GM19328 (cell line): ENCODE results near the gene NHLRC2.

Experiments
- ATAC-seq: cut with Tn5 transposase; IDR thresholded peaks from one replicate; pipeline ENCODE4 v1.9.1; 2021; ENCODE audit warnings: mild to moderate bottlenecking, moderate library complexity; ENCODE audit not compliant: unreplicated experiment

NHLRC2 gene

DNA sequence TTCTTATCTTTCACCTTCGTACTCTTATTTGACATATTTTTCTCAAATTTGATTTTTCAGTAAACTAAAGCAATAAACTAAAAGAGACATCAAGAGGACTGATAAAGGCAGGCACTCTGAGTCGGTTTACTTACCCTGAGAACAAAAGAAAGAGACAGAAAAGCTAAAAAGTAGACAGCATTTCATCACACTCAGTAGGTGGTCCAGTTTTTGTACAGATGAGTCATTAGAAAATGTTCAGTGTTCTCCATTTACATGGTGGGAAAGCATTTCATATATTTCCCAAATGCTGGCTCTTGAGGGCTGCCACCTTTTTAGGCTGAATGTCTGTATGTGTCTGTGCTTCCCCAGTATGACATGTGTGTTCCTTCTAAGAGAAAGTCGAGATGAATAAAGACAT, 52.7 kb downstream of the NHLRC2 start:
- ATAC-seq, result no peak

DNA sequence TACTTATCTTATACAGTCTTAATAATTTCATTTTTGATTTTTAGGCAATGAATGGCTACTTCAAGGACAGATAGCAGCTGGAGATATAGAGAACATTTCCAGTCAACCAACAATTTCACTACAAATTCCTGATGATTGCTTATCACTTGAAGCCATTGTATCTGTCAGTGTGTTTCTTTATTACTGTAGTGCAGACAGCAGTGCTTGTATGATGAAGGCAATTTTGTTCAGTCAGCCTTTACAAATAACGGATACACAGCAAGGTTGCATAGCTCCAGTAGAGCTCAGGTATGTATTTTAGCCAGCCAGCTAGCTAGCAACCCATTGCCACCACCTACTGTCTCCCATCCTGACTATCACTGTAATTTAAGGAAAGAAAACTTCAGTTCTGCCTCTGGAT, 53.8 kb downstream of the NHLRC2 start:
- no peak for ATAC-seq

DNA sequence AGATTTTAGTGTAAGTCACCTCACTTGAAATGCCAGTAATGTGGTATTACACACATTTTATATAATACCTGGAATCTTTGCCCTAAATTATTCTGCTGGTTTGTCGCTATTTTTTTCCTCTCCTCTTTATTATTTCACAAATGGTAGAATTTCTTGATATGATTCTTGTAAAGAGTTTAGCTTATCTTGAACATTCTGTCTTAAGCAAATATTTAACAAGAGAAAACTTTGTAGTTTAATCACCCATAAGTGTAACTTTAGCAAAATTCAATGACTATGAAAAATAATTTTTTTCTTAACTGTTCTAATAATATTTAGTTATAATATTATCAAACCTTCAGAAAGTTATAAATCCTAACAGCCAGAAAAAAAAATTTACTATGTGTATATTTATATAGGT, 56.7 kb downstream of the NHLRC2 start:
- no peak for ATAC-seq

DNA sequence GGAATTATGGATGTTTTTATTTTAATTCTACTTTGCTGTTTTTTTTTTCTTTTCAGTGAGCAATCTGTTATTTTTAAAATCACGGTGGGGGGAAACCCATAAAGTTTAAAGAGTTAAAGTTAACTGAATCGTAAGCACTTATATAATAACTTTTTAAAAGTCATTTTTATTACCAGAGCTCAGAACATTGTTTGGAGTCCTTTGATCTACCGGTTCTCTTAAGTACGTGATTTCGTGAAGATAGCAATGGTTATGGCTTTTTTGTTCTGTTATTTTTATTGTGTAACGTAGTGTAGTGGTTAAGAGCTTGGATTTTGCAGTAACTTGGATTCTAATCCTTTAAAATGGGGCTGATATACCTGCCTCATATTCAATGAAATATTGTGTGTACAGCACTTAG, 57.4 kb downstream of the NHLRC2 start:
- no peak for ATAC-seq

DNA sequence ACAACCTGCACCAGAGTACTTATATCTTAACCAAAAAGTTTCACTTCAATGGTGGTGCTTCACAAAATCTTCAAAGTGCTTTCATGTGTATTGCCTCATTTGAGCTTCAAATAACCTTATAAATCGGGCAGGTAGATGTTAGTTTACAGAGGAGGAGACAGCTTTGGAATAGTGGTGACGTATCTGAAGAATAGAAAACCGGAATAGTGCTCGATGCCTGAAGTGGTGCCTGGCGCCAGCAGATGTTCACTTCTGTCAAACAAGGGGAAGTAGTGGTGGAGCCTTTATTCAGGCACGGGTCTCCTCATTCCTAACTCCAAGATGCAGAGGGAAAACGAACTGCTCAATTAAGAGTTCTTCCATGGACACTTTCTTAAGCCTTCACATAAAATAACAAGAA, 58.1 kb downstream of the NHLRC2 start:
- no peak for ATAC-seq

DNA sequence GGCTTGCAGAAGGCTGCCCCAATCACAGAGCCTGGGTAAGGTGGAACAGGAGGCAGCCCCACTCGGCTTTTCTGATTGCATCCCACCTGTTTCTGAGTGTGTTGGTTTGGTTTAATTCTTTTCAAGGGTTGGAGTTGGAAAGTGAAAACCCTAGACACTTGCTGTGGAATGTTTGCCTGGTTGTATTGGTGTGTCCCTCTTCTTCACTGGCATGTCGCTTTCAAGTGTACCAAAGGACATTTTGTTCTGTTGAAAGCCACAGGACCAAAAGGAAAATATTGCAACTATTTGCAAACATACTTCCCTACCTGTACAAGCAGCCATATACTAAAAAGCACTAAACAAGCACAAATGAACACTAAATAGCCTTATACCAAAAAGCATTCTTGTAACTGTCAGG, 60.5 kb downstream of the NHLRC2 start:
- ATAC-seq, result no peak

DNA sequence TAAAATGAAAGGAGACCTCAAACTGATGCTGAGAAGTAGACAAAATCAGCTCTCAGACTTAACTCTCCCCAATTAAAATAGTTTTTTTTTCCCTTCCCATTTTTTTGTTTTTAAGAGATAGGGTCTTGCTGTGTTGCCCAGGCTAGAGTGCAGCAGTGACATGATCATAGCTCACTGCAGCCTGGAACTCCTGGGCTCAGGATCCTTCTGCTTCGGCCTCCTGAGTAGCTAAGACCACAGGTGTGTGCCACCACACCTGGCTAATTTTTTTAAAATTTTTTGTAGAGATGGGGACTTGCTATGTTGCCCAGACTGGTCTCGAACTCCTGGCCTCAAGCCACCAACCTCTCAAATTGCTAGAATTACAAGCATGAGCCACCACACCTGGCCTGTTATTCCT, 61.1 kb downstream of the NHLRC2 start:
- no peak for ATAC-seq

DNA sequence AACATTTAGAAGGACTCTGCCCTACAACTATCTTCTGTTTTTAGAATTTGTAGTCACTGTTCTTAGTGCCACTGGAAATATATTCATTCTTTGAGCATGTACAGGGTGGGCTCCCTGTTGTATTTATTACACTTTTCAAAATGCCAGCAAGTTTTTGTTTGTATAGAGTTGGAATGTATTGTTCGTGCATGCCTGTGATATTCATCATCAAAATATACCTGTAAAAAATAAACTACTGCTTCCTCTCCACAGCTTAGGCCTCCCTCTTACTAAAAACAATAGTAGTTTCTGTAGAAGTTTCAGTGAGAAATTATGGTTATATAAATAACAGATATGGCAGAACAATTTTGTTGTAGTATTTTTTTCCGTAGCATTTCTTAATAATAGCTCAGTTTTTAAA, 61.6 kb downstream of the NHLRC2 start:
- no peak for ATAC-seq

DNA sequence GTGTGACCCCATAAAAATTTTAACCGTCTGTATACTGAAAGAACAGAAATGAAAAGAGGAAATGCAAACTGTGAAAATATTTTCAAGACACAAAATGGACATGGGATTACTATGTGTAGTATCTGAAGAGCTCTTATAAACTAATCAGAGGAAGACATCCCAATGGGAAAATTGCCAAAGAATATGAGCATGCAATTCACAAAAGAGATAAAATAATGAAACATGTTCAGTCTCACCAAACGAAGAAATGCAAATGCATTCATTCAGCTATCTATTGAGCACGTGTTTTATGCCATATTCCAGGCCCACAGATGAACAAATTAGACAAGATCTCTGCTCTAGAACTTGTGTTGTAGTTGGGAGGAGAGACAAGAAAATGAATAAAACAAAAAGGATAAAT, 63.2 kb downstream of the NHLRC2 start:
- ATAC-seq, result no peak

DNA sequence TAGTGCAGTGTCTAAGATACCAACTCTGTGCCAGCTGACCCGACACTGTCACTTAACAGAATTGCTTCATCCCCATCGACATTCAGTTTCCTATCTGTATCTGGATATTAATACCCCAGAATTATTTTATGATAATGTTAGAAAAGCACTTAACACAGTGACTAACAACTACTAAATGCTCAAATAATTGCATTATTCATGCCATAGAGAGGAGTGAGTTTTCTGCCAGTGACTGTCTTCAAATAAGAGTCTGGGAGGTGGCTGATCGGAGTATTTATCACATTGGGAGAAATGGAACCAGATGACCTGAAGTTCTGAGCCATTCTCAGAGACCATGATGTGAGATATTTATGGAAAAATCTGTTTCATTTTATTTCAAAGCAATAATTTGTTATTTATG, 65.7 kb downstream of the NHLRC2 start:
- no peak for ATAC-seq

DNA sequence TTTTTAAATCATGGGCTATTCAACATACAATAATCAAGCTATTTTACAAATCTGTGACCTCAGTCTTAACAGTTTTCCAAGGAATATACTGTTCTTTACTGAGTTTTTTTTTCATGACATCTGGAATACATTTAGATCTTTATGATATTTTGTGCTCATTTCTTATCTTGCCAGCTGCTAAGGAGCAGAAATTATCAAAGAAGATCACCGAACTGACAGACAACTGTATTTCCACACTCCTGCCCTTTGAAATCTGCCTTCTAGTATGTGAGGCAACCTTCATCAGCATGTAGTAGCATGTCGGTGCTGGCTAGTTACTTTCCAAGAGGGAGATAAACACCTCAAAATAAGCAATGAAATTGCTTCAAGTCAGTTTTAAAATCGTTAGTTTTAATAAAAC, 66.4 kb downstream of the NHLRC2 start:
- ATAC-seq, result no peak

DNA sequence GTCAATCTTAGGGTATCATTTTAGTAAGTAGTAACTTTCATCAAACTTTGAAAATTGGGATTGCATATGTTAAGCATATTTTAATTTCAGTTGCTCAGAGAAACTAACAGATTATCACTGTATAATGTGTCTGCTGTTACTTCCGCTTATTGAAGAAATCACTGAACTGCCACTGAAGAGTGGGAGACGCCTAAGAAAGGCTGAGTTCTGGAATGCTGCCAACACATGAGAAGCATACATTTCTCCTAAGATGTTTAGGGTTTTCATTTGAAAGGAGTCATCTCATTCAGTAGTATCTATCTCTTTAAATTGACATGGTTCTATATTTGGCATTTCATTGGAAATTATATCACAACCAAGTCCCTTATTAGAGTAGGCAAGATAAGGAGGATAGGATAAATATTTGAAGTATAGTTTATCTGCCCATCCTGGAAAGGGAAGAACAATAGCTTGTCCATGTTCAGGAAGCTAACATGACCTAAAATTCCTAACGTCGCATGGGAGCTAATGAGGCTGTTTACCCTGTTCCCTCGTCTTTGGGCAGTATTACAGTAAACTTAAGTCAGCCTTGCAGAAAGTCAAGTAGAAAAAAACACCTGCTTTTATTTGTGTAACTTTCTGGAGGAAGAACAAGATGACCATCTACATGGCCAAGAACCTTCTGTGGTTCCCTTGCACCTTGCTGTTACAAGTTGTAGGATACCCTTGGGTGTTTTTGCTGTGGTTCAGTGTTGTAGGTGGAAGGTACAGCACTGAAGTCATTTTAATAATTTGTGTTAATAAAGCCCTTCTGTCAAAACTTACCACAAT, 67.3 kb downstream of the NHLRC2 start:
- ATAC-seq, result no peak

DNA sequence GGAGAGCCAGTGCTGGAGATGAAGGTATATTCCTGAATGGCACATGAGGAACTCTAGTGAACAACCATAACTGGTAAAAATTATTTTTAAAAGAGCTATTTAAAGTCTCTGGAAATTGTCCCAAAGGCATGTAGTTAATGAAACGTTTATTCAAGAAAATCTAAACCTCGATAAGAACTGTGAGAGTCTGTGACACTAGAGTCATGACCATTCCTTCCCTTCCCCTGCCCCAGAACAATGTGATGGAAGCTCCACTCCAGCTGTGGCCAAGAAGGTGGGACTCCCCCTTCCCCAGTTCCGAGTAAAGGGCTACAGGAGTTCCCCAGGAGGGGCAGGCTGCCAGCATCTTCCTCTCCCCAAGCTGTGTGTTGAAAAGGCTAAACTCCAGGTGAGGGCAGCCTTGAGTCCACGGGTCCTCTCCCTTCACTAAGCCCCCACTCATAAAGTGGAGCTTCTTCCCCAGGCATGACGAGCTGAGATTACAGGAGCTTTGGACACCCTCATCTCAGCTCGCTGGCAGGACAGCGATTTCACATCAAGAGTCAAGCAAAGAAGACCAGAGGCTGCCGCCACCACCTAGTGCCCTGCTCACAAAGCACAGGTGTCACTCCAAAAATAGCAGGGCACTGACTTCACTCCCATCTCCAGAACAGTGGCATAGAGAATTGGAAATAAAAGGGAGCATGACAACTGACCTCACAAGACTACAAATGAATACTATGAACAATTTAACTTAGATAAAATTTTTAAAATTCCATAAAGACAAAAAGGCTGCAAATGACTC, 68.5 kb downstream of the NHLRC2 start:
- ATAC-seq, result no peak

DNA sequence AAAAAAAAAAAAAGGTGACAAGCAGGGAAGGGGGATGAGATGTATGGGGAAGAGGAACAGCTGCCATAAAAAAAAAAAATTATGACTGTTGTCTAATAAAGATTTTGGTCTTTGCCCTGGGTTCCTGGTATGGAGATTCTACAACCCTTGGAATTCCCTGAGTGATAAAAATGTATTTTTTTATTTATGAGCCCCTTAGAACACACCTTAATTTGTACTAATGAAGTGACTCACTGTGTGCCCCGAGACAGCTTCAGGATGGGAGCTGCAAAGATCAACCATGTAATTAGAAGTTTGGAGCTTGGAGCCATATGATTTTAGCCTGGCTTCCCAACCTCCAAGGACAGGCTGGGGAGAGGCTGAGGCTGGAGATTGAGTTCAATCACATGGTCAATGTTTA, 69.7 kb downstream of the NHLRC2 start:
- ATAC-seq, result no peak

DNA sequence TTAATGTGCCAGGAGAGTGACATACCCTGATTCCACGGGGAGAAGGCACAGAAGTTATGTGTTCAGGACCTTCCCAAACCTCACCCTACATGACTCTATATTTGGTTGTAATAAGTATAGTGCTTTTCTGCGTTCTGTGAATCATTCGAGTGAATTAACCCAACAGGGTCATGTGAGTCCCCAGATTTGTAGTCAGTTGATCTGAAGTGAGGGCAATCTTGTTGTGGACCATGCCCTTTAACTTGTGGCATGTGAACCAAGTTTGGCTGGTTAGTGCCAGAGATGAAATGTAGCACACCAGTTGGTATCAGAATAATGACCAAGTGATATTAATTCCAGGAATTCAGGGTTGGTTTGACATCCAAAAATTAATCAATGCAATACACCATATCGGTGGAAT, 70.2 kb downstream of the NHLRC2 start:
- ATAC-seq, result no peak

DNA sequence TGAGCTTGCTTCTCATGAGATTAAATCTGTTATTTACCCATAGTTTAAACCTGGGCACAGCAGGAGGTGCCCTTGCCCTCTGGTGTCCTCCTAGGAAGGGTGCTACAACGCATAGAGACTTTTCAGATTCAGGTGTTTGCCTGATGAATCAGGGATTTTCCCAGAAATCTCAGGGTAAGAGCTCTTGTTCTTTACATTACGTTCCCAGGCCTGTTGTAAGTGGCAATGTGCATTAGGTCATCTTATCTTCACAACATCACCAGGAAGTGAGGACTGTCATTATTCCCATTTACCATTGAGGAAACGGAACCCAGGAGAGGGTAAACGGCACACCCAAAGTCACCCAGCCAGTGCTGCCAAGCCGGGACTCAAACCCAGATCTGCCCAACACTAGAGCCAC, 73.0 kb downstream of the NHLRC2 start:
- no peak for ATAC-seq

DNA sequence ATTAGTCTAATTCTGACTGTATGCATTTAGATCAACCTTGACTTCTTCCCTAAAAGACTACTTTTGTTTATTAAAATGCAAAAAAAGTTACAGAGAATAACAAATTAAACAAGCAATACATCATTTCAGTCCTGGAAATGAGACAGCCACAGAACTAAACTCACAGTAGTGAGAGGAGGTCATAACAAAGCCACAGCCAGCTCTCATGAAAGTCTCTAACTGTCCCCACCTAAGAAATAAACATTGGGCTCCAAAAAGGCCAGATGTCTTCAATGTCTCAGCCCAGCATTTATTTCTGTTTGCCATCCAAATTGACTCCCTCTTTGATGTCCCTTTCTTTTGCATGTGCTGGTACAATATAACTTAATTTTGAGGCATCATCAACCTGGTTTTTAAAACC, 74.4 kb downstream of the NHLRC2 start:
- no peak for ATAC-seq

DNA sequence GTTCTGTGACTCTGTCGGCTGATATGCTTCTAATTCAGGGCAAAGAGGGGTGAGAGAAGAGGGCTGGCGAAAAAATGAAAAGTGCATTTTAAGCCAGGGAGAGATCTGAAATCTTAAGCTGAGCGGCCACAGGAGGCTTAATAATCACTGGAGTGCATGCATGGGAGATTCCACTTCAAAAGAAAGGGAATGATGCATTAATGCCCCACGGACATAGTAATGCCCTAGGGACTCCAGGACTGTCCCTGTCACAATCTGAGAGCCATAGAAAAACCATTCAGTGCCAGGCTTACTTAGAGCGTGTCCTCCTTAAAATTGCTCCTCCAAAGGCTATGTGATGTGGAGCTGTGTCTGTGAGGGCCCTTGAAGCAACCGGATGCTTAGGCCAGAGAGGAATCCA, 75.1 kb downstream of the NHLRC2 start:
- ATAC-seq, result no peak

DNA sequence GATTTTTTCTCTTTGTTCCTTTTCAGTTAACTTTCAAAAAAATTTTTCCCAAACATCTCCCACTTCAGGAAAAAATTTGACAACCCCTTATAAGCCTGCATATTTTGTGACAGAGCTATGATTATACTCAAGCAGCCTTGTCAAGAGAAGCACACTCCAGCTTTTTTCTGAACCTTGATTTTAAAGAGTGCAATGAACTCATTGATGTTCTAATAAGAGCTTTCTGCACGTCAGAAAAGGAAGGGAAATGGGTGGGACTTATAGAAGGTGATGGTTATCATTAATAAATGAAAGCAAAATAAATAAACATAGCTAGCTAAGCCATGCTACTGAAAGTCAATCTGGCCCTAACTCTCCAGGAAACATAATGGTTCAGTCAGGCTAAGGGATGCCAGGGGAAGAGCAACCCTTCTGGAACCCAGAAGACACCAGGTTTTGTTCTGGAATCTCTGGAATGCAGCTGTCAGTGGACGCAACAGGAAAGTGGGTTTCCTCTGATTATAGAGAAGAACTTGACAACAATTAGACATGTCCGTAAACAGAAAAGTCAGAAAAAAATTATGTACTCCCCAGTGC, 76.1 kb downstream of the NHLRC2 start:
- ATAC-seq, result no peak

DNA sequence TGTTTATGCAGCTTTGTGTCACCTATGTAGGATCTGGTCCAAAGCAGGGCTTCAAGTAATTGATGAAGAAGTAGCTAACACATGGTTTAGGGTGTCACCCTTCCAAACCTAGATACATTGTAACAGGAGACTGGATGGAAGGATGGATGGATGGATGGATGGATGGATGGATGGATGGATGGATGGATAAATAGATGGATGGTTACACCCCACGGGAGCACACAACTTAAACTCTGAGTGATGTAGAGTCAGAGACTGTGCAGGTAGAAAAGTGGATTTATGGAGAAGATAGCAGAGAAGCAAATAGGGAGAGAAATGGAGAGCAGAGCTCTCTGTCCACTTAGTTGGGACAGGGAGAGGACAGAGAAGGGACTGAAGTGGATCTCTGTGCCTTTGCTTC, 78.4 kb downstream of the NHLRC2 start:
- no peak for ATAC-seq

DNA sequence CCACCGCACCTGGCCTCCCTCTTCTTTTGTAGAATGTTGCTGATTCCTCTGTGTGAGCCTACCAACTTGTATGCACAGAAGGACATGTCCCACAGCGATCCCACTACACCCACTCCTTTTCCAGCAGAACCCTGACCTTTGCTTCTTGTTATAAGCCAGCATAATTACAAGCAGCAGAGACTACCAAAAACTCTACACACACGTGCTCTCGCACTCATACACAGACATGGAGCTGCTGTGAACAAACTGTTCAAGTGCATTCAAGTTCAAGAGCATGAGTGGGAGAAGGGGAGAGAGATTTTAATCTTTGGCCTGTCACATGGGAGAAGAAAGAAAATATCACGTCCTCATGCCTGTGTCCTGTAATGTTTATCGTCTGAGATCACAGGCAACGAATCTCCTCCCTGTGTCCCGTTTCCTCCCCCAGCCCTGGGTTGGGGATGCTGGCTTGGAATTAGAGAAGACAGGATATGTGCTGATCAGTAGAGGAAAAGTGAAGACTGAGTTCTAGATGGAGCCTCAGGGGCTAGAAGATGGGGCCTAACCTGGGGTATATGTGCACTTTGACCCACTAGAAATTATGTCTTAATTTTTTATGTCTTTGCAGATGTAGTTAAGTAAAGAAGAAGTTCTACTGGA, 79.6 kb downstream of the NHLRC2 start:
- no peak for ATAC-seq

DNA sequence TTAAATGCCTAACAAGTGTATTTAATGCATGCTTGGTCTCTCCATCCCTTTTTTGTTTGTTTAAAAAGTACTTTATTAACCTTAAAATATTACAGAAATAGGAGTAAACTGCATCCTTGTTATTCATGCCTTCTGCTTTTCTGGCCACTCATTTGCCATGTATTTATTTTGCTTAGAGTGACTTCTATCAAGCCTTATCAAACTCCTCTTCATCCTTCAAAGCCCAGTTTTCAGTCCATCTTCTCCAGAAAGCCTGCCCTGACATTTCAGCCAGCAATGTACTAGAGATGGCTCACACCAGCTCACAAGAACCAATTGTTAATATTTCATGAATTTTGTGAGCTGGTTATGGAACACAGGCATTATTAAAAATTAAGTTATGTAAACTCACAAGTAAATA, 82.8 kb downstream of the NHLRC2 start:
- no peak for ATAC-seq
